Nucleus accumbens (tissue), 56 donors: Measurements from ENCODE around the gene EIF4A2.
"Not testable (repeated sequence)": the region's sequence is repeated elsewhere in the genome, so short reads cannot be mapped to it uniquely, and the experiment has no call there.

Experiments
- DNase-seq, 56 donors: peaks; one replicate each; lab custom pipeline; 2025; lab: John Stamatoyannopoulos, UW

EIF4A2 gene

DNA sequence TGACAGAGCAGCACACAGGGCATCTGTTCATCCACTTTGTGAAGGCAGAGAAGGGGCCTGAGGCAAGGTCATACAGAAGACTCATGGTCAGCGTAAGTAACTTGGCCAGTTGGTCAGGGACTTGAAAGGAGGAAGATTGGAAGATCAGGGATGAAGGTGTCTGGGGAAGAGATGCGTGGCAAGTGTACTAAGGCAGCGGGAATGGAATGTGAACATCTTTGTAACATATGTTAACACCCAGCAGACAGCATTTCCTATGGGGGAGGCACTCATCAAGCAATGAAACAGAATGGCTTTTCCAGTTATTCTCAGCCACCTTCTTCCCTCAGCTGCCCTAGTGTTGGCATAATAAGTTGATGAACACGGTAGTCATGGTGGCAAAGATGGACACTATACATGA lies 30.7 kb downstream of the EIF4A2 start:
- no peak for DNase-seq

DNA sequence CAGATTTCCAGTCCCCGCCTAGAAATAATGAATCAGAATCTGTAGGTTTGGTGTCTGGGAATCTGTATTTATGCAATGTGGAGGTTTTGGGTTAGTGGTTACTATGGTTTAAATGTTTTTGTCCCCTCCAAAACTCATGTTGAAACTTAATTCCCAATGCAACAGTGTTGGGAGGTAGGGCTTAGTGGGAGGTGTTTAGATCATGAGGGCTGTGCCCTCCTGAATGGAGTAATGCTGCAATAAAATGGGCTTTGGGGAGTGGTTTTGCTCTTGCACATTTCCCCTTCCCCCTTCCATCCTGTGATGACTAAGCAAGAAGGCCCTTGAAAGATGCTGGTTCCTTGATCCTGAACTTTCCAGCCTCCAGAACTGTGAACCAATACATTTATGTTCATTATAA lies 32.1 kb downstream of the EIF4A2 start:
- no peak for DNase-seq

DNA sequence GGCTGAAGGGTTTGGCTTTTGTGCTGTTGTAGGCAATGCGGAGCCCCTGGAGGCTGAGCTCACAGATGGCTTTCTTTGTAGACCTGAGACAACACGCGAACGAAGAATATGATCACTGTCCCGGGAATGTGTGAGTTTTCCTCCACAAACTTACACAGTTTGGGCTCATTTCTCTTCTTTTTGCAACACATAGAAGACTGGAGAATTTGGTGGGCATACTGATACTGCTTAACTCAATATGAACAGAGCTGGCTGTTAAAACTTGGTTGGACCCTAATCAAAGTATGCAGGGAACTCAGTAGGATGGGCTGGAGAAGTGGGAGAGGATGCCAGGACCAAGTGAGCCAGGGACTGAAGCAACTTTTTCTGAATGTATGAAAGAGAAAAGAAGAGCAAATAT lies 35.1 kb downstream of the EIF4A2 start:
- no peak for DNase-seq

DNA sequence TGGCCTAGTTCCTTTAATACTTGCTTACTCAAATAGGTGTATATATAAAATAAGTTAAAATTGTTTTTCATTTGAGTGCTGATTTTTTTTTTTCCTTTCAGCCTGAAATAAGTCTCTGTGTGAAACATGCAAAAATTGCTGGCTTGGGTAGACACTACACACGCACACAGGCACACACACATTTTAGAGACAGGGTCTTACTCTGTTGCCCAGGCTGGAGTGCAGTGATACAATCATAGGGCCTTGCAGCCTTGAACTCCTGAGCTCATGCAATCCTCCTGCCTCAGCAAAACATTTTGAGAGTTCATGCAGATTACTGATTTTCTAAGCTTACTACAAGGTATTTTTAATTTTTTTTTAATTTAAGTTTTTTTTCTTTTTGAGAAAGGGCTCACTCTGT lies 35.6 kb downstream of the EIF4A2 start:
- no peak for DNase-seq

DNA sequence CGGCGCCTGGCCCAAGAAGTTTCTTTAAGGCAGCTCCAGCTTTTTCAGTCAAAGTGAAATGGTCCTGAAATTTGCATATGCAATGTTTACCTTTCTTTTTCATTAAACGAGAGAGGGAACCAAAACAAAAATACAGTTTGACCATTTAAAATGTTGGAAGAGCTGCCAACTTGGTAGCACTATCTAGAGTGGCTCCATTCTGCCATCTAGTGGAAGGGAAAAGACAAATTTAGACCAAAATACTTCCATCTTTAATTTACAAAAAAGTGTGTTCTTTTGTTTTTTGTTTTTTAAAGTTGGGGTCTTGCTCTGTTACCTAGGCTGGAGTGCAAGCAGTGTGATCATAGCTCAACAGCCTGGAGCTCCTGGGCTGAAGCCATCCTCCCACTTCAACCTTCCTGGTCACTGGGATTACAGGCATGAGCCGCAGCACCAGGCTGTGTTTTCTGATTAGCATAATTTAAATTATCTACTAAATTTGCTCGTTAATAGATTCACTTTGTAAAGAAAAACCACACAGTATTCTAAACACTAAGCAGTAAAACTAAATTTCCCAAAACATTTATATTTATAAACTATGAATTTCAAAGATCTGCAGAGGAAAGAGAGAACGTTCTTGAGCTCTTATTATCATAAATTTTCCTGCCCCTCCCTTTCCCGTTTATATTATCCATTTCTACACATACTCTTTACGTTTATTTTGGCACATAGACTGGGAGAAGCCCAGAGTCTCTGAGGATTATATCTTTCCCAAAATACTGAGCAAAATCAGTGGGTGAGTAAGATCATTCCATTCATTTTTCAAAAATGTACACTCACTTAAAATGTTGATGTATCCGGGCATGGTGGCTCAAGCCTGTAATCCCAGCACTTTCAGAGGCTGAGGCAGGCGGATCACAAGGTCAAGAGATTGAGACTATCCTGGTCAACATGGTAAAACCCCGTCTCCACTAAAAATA lies 38.3 kb downstream of the EIF4A2 start:
- no peak for DNase-seq

DNA sequence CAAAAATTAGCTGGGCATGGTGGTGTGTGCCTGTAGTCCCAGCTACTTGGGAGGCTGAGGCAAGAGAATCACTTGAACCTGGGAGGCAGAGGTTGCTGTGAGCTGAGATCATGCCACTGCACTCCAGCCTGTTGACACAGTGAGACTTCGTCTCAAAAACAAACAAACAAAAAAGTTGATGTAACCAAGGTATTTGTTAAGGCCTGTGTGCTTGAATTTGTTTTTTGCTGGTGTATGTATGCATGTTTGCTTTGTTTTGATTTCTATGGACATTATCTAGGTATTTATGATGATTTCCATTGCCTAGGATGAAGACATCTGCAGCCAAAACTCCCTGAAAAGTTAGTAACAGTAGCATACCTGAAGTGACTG lies 39.0 kb downstream of the EIF4A2 start:
- not testable (repeated sequence) for DNase-seq

DNA sequence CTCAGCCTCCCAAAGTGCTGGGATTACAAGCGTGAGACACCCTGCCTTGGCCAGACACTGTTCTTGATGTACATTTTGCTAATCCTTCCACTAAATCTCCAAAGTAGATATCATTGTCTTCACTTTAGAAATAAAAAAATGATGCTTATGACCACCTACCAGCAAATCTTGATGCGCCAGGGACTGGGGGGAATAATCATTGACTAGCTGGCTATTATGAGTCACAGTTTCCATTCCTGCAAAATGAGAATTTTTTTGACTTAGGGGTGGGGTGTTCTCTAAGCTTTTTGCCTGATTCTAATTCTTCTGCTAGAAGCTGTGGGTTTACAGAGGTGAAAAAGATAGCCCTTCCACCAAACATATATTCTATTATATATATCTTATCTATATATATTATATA lies 40.0 kb downstream of the EIF4A2 start:
- no peak for DNase-seq

DNA sequence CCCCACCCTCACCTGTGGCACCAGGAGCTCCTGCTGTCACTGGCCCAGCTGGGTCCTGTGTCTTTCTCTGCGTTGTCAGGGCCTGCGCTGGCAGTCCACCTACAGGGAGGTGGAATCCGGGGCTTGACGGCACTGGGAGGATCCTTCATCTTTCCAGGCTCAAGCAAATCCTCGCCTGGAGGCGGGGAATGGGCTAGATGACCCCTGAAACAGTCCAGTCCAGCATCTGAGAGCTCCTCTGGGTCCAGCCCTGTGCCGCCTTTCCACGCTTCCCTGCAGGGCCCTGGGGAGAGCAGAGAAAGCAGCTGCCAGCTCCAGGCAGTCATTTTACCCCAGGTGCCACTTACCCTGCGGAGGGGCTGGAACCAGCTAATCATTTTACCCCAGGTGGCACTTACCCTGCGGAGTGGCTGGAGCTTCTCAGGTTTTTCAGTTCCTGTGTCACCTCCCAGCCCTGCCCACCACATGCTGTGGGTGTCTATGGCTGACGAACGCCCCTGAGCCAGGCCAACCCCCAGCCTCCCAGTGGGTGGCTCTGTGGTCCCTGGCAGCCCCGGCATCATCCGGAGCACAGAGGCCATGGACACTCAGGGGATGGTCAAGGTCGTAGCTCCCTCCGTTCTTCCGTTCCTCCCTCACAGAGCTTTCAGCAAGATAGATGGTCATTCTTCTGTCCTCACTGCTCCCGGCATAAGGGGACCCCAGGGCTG lies 41.2 kb downstream of the EIF4A2 start:
- no peak for DNase-seq

DNA sequence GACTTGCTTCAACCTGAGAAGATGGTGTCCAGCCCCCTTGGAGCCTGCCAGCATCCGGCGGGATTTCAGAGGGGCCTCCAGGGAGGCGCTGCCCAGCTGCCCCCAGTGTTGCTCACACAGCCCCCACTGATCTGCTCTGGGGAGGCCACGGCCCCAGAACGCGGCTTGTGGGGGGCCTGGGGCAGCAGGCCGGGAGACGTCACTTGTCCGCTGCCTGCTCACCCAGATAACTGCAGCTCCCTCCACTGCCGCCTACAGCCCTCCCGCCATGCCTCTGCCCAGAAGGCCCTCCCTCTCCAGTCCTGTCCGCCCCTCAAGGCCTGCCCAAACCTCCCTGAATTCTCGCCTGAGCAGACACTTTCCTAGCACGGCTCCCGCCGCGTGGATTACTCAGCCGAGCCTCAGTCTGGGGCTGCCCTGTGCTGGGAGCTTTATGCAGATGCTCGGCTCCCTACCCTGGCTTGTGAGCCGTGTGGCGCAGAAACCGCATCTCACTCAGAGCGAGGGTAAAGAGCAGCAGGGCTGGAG lies 42.0 kb downstream of the EIF4A2 start:
- DNase-seq, result peak in 14 of 56 donors; percentile 3 to 51 (median 20)

DNA sequence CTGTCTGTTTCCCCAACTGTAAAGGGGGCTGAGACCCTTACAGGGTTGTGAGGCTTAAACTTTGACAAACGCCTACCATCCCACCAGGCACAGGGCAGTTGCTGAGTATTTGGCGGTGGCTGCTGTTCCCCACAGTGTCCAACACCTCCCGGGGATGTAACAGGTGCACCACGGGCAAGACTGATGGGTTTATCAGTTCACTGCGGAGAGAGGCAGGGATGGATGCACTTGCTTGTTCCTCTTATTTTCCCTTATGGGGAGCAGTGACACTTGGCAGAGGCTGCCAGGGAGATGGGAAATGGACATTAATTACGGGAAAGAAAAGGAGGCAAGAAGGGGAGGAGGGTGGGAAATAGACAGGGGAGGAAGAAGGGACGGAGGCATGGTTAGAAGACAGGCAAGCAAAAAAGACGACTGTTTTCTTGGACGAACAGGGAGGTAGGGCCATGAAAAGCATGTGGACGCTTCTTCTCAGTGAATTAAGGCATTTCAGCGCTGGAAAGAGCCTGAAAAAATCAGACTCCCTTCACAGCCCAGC lies 42.6 kb downstream of the EIF4A2 start:
- DNase-seq, result no peak

DNA sequence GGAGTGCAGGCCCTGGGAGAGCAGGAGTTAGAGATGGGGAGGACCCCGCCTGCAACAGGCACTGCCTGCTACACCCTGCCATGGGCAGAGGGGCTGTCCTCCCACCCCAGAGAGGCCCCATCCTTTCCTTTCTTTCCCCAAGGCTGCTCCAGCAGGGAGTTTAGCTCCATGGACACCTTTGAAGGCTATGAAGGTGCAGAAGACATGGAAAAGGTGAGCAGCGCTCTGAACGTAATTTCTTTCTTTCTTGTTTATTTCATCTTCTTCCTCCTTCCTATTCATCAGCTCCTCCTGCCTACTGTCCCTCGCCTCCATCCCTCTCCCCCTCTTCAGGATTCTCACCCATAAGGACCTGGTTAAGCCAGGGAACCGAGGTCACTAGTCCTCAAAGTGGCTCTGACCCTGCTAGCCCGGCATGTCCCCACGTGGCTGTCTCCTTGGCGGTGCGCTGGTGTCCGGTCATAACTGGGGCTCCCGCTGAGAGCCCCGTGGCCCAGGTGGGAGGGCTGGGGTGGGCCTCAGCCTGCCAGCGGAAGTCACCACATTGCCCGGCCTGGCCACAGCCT lies 43.1 kb downstream of the EIF4A2 start:
- DNase-seq, result peak in 3 of 56 donors; percentile 23 to 45 (median 31)

DNA sequence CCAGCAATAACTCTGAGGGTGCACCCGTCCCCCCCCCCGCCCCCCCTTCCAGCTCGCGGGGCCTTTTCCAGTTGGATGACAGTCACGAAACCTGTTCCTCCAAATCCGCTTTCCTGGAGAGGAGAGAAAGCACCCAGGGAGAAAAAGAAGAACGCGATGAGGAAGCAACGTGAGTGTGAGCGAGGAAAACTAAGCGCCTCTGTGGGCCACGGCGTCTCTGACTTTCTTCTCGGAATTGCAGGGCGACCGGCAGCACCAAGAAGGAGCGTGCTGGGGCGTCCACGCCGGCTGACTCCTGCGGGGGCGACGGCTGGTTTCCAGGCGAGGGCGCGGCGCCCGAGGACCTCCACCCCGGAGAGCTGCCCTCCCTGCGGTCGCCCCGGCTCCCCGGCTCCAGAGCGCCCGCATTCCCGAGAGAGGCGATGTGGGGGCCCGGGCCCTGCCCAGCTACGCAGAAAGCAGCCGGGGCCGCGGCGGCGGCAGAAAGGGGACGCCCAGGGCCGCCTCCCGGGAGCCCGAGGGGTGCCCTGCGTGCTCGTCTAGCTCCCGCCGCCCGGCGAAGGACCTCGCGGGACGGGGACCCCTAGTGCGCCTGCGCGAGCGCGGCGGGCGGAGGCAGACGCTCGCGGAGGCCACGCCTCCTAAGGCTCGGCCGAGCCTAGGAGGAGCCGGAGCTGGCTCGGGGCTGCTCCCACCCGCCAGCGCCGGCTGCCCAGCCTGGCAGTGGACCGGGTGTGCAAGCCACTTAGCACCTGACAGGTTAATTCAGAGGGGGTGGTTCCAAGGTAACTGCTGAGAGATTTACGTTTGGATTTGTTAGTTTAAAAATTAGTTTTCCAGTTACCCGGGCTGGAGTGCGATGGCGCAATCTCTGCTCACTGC lies 43.8 kb downstream of the EIF4A2 start:
- peak in 53 of 56 donors; percentile 20 to 84 (median 64) for DNase-seq

DNA sequence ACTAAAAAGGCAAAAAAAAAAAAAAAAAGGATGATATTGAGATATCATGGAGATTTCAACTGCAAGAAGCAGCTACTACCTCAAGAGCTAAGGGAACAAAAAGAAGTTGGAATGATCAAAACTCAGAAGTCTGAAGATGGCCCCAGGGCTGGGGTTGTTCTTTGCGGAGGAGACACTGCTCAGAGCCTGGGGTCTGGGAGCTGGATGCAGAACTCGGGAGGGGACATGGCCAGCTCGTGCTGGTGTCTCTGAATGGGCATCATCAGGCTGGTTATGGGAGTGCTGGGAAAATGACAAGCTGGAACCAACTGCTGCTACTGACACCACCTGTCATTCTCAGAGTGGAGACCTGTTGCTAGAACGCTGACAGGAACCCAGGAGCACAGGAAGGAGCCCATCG lies 45.0 kb downstream of the EIF4A2 start:
- no peak for DNase-seq

DNA sequence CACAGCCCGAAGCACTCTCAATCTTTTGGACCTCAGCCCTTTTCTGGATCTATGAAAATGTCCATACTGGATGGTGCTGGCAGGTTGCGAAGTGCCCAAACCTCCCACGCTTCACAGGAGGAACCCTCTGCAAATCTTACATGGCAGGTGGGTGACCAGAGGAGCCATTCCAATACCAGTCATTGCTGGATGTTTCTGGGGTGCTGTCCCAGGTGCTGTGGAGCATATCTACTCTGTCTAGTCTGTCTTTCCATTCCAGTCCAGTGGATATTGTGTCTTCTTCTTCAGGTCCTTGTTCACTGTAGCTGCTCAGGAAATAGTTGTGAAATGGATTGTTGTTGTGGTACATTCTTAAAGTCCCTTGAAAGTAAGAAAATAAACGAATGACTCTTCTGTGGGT lies 48.4 kb downstream of the EIF4A2 start:
- no peak for DNase-seq

DNA sequence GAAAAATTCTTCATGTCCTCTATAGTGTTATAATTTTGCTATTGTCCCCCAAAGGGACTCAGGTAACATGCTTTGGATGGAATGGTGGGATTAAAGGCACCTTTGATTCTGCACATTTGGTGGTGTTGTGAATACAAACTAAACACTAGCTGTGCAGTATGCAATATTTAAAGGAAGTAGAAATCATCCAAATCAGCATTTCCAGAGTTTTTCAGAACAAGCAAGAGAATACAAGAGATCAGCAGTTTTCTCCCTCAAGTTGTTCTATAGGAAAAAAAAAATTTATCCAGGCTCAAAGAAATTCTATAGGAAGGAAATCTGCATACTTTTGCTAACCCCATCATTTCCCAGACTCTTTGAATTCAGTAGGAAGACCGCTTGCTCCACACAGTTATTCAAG lies 48.9 kb downstream of the EIF4A2 start:
- DNase-seq, result no peak
